ENCODE results near the gene SOCS6.

SOCS6 gene

DNA sequence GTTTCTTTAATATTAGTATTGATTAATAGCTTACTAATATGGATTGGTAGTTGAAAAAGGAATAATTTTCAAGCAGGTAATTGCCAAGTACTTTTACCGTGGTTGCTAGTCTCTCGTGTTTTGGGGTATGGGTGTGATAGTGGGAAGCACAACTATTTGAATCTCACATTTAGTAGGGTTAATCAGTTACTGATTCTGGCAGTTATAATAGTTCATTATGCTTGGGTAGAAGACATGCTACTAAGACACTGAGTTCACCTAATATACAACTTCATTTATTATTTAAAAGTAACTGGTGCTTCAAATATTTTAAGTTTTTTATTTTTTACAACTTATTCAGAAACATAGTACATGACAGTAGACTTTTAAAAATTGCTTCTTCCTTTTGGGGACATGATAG, 33.5 kb downstream of the SOCS6 start:
- WGBS, 2 experiments: 96 to 100% methylated on average over 2 of the region's 2 CpGs
- no peak overlapping the region for H3K4me3 ChIP-seq (ENCODE audit: insufficient read depth, low read depth, low read length)
- H3K4me1 ChIP-seq (ENCODE audit: control insufficient read depth, insufficient read depth, low read length): no peaks in the 10 kb centered on the region
- H3K27me3 ChIP-seq (ENCODE audit: control insufficient read depth, insufficient read depth, low read length, poor library complexity, severe bottlenecking): no peaks in the 10 kb centered on the region
- H3K36me3 ChIP-seq (ENCODE audit: control insufficient read depth, insufficient read depth, low read length): no peaks in the 10 kb centered on the region
- H3K27ac ChIP-seq (ENCODE audit: insufficient read depth, low read depth, low read length, poor library complexity, severe bottlenecking): no peak overlapping the region
- no peaks in the 10 kb centered on the region for H3K9me3 ChIP-seq (ENCODE audit: control insufficient read depth, low read length)

- Histone ChIP-seq H3K27ac (ENCODE audit: insufficient read depth, low read depth, low read length, poor library complexity, severe bottlenecking) (no peak overlapping the region), H3K4me3 (ENCODE audit: insufficient read depth, low read depth, low read length) (no peak overlapping the region), H3K36me3 (ENCODE audit: control insufficient read depth, insufficient read depth, low read length) (no peaks in the 10 kb centered on the region), H3K4me1 (ENCODE audit: control insufficient read depth, insufficient read depth, low read length) (no peaks in the 10 kb centered on the region), H3K27me3 (ENCODE audit: control insufficient read depth, insufficient read depth, low read length, poor library complexity, severe bottlenecking) (no peaks in the 10 kb centered on the region), H3K9me3 (ENCODE audit: control insufficient read depth, low read length) (no peaks in the 10 kb centered on the region)
- WGBS, 2 experiments: 86 to 89% methylated on average over 5 of the region's 5 CpGs
These were observed 34.1 kb downstream of the SOCS6 start for GRCh38 chr18:70322928-70323327.

- no peaks in the 10 kb centered on the region for H3K9me3 ChIP-seq (ENCODE audit: control insufficient read depth, low read length)
These were observed 36.1 kb downstream of the SOCS6 start for GRCh38 chr18:70324897-70325296.

GRCh38 chr18:70326255-70326654, 37.4 kb downstream of the SOCS6 start:
- no peaks in the 10 kb centered on the region for H3K36me3 ChIP-seq (ENCODE audit: control insufficient read depth, insufficient read depth, low read length)
- no CpG with 5 or more reads among the region's 1 CpG for WGBS, 2 experiments
- H3K4me3 ChIP-seq (ENCODE audit: insufficient read depth, low read depth, low read length): no peak overlapping the region
- no peaks in the 10 kb centered on the region for H3K9me3 ChIP-seq (ENCODE audit: control insufficient read depth, low read length)
- no peak overlapping the region for H3K27ac ChIP-seq (ENCODE audit: insufficient read depth, low read depth, low read length, poor library complexity, severe bottlenecking)
- H3K27me3 ChIP-seq (ENCODE audit: control insufficient read depth, insufficient read depth, low read length, poor library complexity, severe bottlenecking): no peaks in the 10 kb centered on the region
- H3K4me1 ChIP-seq (ENCODE audit: control insufficient read depth, insufficient read depth, low read length): no peaks in the 10 kb centered on the region

More at GRCh38 chr18:70324897-70325296, 36.1 kb downstream of the SOCS6 start:
- Histone ChIP-seq H3K4me1 (ENCODE audit: control insufficient read depth, insufficient read depth, low read length) (no peaks in the 10 kb centered on the region), H3K27ac (ENCODE audit: insufficient read depth, low read depth, low read length, poor library complexity, severe bottlenecking) (no peak overlapping the region), H3K27me3 (ENCODE audit: control insufficient read depth, insufficient read depth, low read length, poor library complexity, severe bottlenecking) (no peaks in the 10 kb centered on the region), H3K4me3 (ENCODE audit: insufficient read depth, low read depth, low read length) (no peak overlapping the region), H3K36me3 (ENCODE audit: control insufficient read depth, insufficient read depth, low read length) (no peaks in the 10 kb centered on the region)
- 93% methylated on average over 20 of the region's 20 CpGs for WGBS, 2 experiments

GRCh38 chr18:70328169-70328568, 39.3 kb downstream of the SOCS6 start:
- H3K27me3 ChIP-seq (ENCODE audit: control insufficient read depth, insufficient read depth, low read length, poor library complexity, severe bottlenecking): no peaks in the 10 kb centered on the region
- 95 to 96% methylated on average over 3 to 4 of the region's 4 CpGs for WGBS, 2 experiments
- no peak overlapping the region for H3K27ac ChIP-seq (ENCODE audit: insufficient read depth, low read depth, low read length, poor library complexity, severe bottlenecking)
- no peak overlapping the region for H3K4me3 ChIP-seq (ENCODE audit: insufficient read depth, low read depth, low read length)
- no peaks in the 10 kb centered on the region for H3K9me3 ChIP-seq (ENCODE audit: control insufficient read depth, low read length)
- H3K4me1 ChIP-seq (ENCODE audit: control insufficient read depth, insufficient read depth, low read length): no peaks in the 10 kb centered on the region
- H3K36me3 ChIP-seq (ENCODE audit: control insufficient read depth, insufficient read depth, low read length): no peaks in the 10 kb centered on the region

- Histone ChIP-seq H3K4me1 (ENCODE audit: control insufficient read depth, insufficient read depth, low read length) (no peaks in the 10 kb centered on the region), H3K27ac (ENCODE audit: insufficient read depth, low read depth, low read length, poor library complexity, severe bottlenecking) (no peak overlapping the region), H3K4me3 (ENCODE audit: insufficient read depth, low read depth, low read length) (no peak overlapping the region), H3K27me3 (ENCODE audit: control insufficient read depth, insufficient read depth, low read length, poor library complexity, severe bottlenecking) (no peaks in the 10 kb centered on the region), H3K36me3 (ENCODE audit: control insufficient read depth, insufficient read depth, low read length) (no peaks in the 10 kb centered on the region), H3K9me3 (ENCODE audit: control insufficient read depth, low read length) (no peaks in the 10 kb centered on the region)
- 93 to 98% methylated on average over 2 of the region's 2 CpGs for WGBS, 2 experiments
These were observed 40.2 kb downstream of the SOCS6 start for GRCh38 chr18:70329071-70329470.

GRCh38 chr18:70330887-70331286, 42.0 kb downstream of the SOCS6 start:
- WGBS, 2 experiments: 59 to 74% methylated on average over 6 of the region's 6 CpGs
- H3K36me3 ChIP-seq (ENCODE audit: control insufficient read depth, insufficient read depth, low read length): peaks cover 5% of the 10 kb centered on the region
- H3K4me1 ChIP-seq (ENCODE audit: control insufficient read depth, insufficient read depth, low read length): no peaks in the 10 kb centered on the region
- no peak overlapping the region for H3K4me3 ChIP-seq (ENCODE audit: insufficient read depth, low read depth, low read length)
- no peaks in the 10 kb centered on the region for H3K9me3 ChIP-seq (ENCODE audit: control insufficient read depth, low read length)
- no peaks in the 10 kb centered on the region for H3K27me3 ChIP-seq (ENCODE audit: control insufficient read depth, insufficient read depth, low read length, poor library complexity, severe bottlenecking)
- no peak overlapping the region for H3K27ac ChIP-seq (ENCODE audit: insufficient read depth, low read depth, low read length, poor library complexity, severe bottlenecking)

DNA sequence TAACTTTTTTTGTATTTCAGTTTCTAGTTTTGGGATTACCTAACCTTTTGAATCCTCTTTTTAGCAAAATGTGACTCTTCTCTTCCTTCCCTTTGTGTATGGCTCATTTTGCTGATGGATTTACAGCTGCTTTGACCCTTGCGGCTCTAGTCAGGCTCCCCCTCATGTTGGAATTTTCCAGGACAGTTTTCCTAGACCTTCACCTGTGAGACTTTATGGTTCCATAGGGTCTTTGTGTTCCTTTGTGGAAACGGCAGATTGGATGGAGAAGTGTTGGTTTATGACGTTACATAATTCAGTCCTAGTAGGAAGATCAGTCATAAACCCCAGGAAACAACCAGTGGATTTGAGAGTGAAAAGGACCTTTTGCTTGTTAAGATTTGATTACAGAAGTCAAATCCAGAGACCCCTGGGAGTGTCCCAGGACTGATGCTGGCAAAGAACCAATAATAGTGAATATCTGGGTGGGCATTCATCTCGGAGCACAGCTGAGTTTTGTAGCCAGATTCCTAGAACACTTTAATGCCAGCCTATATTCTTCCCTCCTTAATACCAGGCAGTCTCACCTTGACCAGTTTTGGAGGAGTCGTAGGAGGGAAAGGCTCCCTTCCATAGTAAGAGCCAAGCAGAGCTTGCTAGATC, 42.7 kb downstream of the SOCS6 start:
- Histone ChIP-seq H3K9me3 (ENCODE audit: control insufficient read depth, low read length) (no peaks in the 10 kb centered on the region), H3K4me3 (ENCODE audit: insufficient read depth, low read depth, low read length) (no peak overlapping the region), H3K4me1 (ENCODE audit: control insufficient read depth, insufficient read depth, low read length) (no peaks in the 10 kb centered on the region), H3K27ac (ENCODE audit: insufficient read depth, low read depth, low read length, poor library complexity, severe bottlenecking) (no peak overlapping the region), H3K27me3 (ENCODE audit: control insufficient read depth, insufficient read depth, low read length, poor library complexity, severe bottlenecking) (no peaks in the 10 kb centered on the region), H3K36me3 (ENCODE audit: control insufficient read depth, insufficient read depth, low read length) (peaks cover 5% of the 10 kb centered on the region)
- 92 to 93% methylated on average over 5 of the region's 5 CpGs for whole genome bisulfite sequencing, 2 experiments

DNA sequence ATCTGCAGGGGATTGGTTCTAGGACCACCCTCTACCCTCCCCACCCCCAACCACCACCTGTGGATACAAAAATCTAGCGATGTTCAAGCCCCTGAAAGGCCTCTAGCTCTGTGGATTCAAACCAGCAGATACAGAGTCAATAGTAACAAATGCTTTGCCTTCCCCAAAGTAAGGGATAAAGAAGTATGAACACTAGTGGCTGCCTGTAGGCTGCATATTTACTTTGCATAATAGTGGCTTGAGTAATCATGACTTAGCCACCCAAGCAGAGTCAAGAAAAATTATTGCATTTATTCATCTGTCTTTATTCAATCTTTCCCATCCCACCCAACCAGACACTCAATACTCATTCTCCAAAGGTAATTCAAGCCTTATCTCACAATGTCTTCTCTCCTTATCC, 43.8 kb downstream of the SOCS6 start:
- H3K4me3 ChIP-seq (ENCODE audit: insufficient read depth, low read depth, low read length): no peak overlapping the region
- H3K36me3 ChIP-seq (ENCODE audit: control insufficient read depth, insufficient read depth, low read length): peaks cover 5% of the 10 kb centered on the region
- 63 to 83% methylated on average over 1 of the region's 1 CpG for WGBS, 2 experiments
- no peaks in the 10 kb centered on the region for H3K4me1 ChIP-seq (ENCODE audit: control insufficient read depth, insufficient read depth, low read length)
- H3K27me3 ChIP-seq (ENCODE audit: control insufficient read depth, insufficient read depth, low read length, poor library complexity, severe bottlenecking): no peaks in the 10 kb centered on the region
- no peaks in the 10 kb centered on the region for H3K9me3 ChIP-seq (ENCODE audit: control insufficient read depth, low read length)
- H3K27ac ChIP-seq (ENCODE audit: insufficient read depth, low read depth, low read length, poor library complexity, severe bottlenecking): no peak overlapping the region

GRCh38 chr18:70333316-70333715, 44.5 kb downstream of the SOCS6 start:
- Histone ChIP-seq H3K36me3 (ENCODE audit: control insufficient read depth, insufficient read depth, low read length) (peaks cover 5% of the 10 kb centered on the region), H3K4me3 (ENCODE audit: insufficient read depth, low read depth, low read length) (no peak overlapping the region), H3K9me3 (ENCODE audit: control insufficient read depth, low read length) (no peaks in the 10 kb centered on the region), H3K27ac (ENCODE audit: insufficient read depth, low read depth, low read length, poor library complexity, severe bottlenecking) (no peak overlapping the region), H3K4me1 (ENCODE audit: control insufficient read depth, insufficient read depth, low read length) (no peaks in the 10 kb centered on the region), H3K27me3 (ENCODE audit: control insufficient read depth, insufficient read depth, low read length, poor library complexity, severe bottlenecking) (no peaks in the 10 kb centered on the region)
- WGBS, 2 experiments: 100% methylated on average over 1 of the region's 1 CpG

DNA sequence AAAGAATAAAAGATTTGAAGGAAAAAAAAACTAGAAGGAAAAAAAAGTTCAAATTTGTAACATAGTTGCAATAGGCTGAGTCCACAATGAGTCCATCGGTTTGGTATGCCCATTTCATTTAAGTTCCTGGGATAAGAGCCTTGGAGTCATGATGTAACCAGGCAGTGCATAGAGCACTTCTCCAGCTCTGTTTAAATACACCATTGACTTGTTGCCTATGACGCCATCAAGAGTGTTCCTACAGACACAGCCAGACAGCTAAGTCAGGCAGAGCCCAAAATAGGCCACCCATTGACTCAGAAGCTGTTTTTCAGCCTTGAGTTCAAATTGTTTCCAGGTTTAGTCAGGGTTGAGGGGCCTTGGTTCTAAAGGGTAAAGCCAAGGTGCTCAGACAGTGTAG, 44.9 kb downstream of the SOCS6 start:
- Histone ChIP-seq H3K4me3 (ENCODE audit: insufficient read depth, low read depth, low read length) (no peak overlapping the region), H3K36me3 (ENCODE audit: control insufficient read depth, insufficient read depth, low read length) (peaks cover 5% of the 10 kb centered on the region), H3K27me3 (ENCODE audit: control insufficient read depth, insufficient read depth, low read length, poor library complexity, severe bottlenecking) (no peaks in the 10 kb centered on the region), H3K9me3 (ENCODE audit: control insufficient read depth, low read length) (no peaks in the 10 kb centered on the region), H3K27ac (ENCODE audit: insufficient read depth, low read depth, low read length, poor library complexity, severe bottlenecking) (no peak overlapping the region), H3K4me1 (ENCODE audit: control insufficient read depth, insufficient read depth, low read length) (no peaks in the 10 kb centered on the region)
- 70 to 75% methylated on average over 2 of the region's 2 CpGs for WGBS, 2 experiments

Data from ectodermal cell (in vitro differentiated cells).